Loucy (cell line): ENCODE measurements around the gene MAD1L1.

Experiments used
- H2AFZ ChIP-seq: fragments of 200-600 bp; sonication (generic); 2 replicates; pipeline ENCODE4 v1.6.0; 2016; ENCODE audit warnings: antibody characterized with exemption, mild to moderate bottlenecking, low read length, moderate library complexity
- H3F3A ChIP-seq: fragments of 200-600 bp; 2 replicates; pipeline ENCODE4 v1.6.0; 2016; ENCODE audit warnings: antibody characterized with exemption, low read depth, mild to moderate bottlenecking
- H3K27me3 ChIP-seq: fragments of 200-600 bp; sonication (generic); 2 replicates; pipeline ENCODE4 v1.6.1; 2014; ENCODE audit warnings: low read length, mild to moderate bottlenecking; ENCODE audit not compliant: insufficient read depth, poor library complexity, severe bottlenecking
- H3K36me3 ChIP-seq: fragments of 200-600 bp; sonication (generic); 2 replicates; pipeline ENCODE4 v1.6.1; 2016; ENCODE audit warnings: low read length; ENCODE audit not compliant: insufficient read depth
- H3K4me1 ChIP-seq: fragments of 200-600 bp; sonication (generic); 2 replicates; pipeline ENCODE4 v1.5.1; 2014; ENCODE audit warnings: low read length, mild to moderate bottlenecking; ENCODE audit not compliant: insufficient read depth, poor library complexity, severe bottlenecking
- H3K4me2 ChIP-seq: fragments of 200-600 bp; sonication (generic); 2 replicates; pipeline ENCODE4 v1.6.0; 2014; ENCODE audit warnings: antibody characterized with exemption, low read length, low read depth, mild to moderate bottlenecking; ENCODE audit not compliant: poor library complexity, severe bottlenecking
- H3K4me3 ChIP-seq: fragments of 200-600 bp; sonication (generic); 2 replicates; pipeline ENCODE4 v1.5.1; 2014; ENCODE audit warnings: low read length, mild to moderate bottlenecking, mixed read lengths; ENCODE audit not compliant: poor library complexity, severe bottlenecking
- H3K79me2 ChIP-seq: fragments of 200-600 bp; sonication (generic); 2 replicates; pipeline ENCODE4 v1.6.1; 2014; ENCODE audit warnings: low read length; ENCODE audit not compliant: insufficient read depth
- H3K9ac ChIP-seq: fragments of 200-600 bp; sonication (generic); 2 replicates; pipeline ENCODE4 v1.6.0; 2014; ENCODE audit warnings: mild to moderate bottlenecking, low read depth, low read length, moderate library complexity; ENCODE audit not compliant: poor library complexity, severe bottlenecking
- H3K9me2 ChIP-seq: fragments of 200-600 bp; sonication (generic); replicated peaks from 2 replicates; pipeline ENCODE4 v1.6.1; 2016; ENCODE audit warnings: low read depth, low read length, mixed read lengths
- H3K9me3 ChIP-seq: fragments of 200-600 bp; sonication (generic); 2 replicates; pipeline ENCODE4 v1.6.1; 2014; ENCODE audit warnings: mild to moderate bottlenecking, antibody characterized with exemption, low read length, low read depth; ENCODE audit not compliant: insufficient read depth
- H4K20me1 ChIP-seq: fragments of 200-600 bp; sonication (generic); 2 replicates; pipeline ENCODE4 v1.6.0; 2014; ENCODE audit warnings: antibody characterized with exemption, low read length, mild to moderate bottlenecking; ENCODE audit not compliant: insufficient read depth, poor library complexity, severe bottlenecking
- CTCF ChIP-seq: fragments of 200-600 bp; sonication (generic); conservative IDR thresholded peaks from 2 replicates; pipeline ENCODE4 v1.5.1; 2014; ENCODE audit warnings: mild to moderate bottlenecking, antibody characterized with exemption, low read length
- EZH2phosphoT487 ChIP-seq: fragments of 200-600 bp; IDR thresholded peaks from 2 replicates; pipeline ENCODE4 v1.6.1; 2018; ENCODE audit warnings: antibody characterized with exemption, mild to moderate bottlenecking, moderate library complexity, borderline replicate concordance

MAD1L1 gene

GRCh38 chr7:1999278-1999984, 233.3 kb downstream of the MAD1L1 start:
- Histone ChIP-seq H2AFZ (no peak overlapping the region), H3K4me3 (no peak overlapping the region), H3K4me2 (no peak overlapping the region), H3F3A (no peaks in the 10 kb centered on the region), H3K27me3 (no peaks in the 10 kb centered on the region), H3K9me3 (no peaks in the 10 kb centered on the region), H3K79me2 (no peaks in the 10 kb centered on the region), H3K9ac (no peak overlapping the region), H3K36me3 (peaks cover 5% of the 10 kb centered on the region; the same call in 1 of the 2 replicates), H3K9me2 (no peaks in the 10 kb centered on the region), H4K20me1 (no peaks in the 10 kb centered on the region), H3K4me1 (no peaks in the 10 kb centered on the region)
- TF ChIP-seq CTCF (no peak), EZH2phosphoT487 (no peak)

GRCh38 chr7:1998146-1998545, 234.6 kb downstream of the MAD1L1 start:
- Histone ChIP-seq H3K9me3 (no peaks in the 10 kb centered on the region), H3K4me1 (no peaks in the 10 kb centered on the region), H4K20me1 (no peaks in the 10 kb centered on the region), H3K9ac (no peak overlapping the region), H3K4me3 (no peak overlapping the region), H3K79me2 (no peaks in the 10 kb centered on the region), H3F3A (no peaks in the 10 kb centered on the region), H3K4me2 (no peak overlapping the region), H3K36me3 (peaks cover 5% of the 10 kb centered on the region; the same call in 1 of the 2 replicates), H2AFZ (no peak overlapping the region), H3K9me2 (no peaks in the 10 kb centered on the region), H3K27me3 (no peaks in the 10 kb centered on the region)
- TF ChIP-seq CTCF = no peak
- no peak for TF ChIP-seq EZH2phosphoT487

GRCh38 chr7:1997537-1998076, 235.1 kb downstream of the MAD1L1 start:
- Histone ChIP-seq H4K20me1 (no peaks in the 10 kb centered on the region), H2AFZ (no peak overlapping the region), H3F3A (no peaks in the 10 kb centered on the region), H3K36me3 (peaks cover 5% of the 10 kb centered on the region; the same call in 1 of the 2 replicates), H3K4me3 (no peak overlapping the region), H3K9ac (no peak overlapping the region), H3K4me2 (no peak overlapping the region), H3K4me1 (no peaks in the 10 kb centered on the region), H3K27me3 (no peaks in the 10 kb centered on the region), H3K79me2 (no peaks in the 10 kb centered on the region), H3K9me3 (no peaks in the 10 kb centered on the region), H3K9me2 (no peaks in the 10 kb centered on the region)
- TF ChIP-seq CTCF (no peak), EZH2phosphoT487 (no peak)
